Progenitor cell of endocrine pancreas (in vitro differentiated cells): ENCODE results near the gene ENTPD1. TPM values are rescaled to one million over a fixed set of nuclear protein-coding genes. Genes with fewer than 3 reads are reported as not detected.
"Not testable (repeated sequence)": the region's sequence is repeated elsewhere in the genome, so short reads cannot be mapped to it uniquely, and the experiment has no call there.

ENCODE experiments used
- DNase-seq: peaks from one replicate; pipeline ENCODE4 v3.0.0; 2021; ENCODE audit warnings: low spot score; ENCODE audit not compliant: unreplicated experiment
- H3K27ac Mint-ChIP-seq: 2 replicates; pipeline ENCODE4 v1.8.0; 2021; ENCODE audit warnings: mild to moderate bottlenecking, moderate library complexity, mixed read lengths
- H3K27me3 Mint-ChIP-seq: 2 replicates; pipeline ENCODE4 v1.8.0; 2021; ENCODE audit warnings: mixed read lengths
- H3K36me3 Mint-ChIP-seq: 2 replicates; pipeline ENCODE4 v1.8.0; 2022; ENCODE audit warnings: mixed read lengths; ENCODE audit not compliant: insufficient read depth
- H3K4me1 Mint-ChIP-seq: 2 replicates; pipeline ENCODE4 v1.8.0; 2021; ENCODE audit warnings: low read depth, mixed read lengths
- H3K4me3 Mint-ChIP-seq: 2 replicates; pipeline ENCODE4 v1.8.0; 2021; ENCODE audit warnings: low read depth, mild to moderate bottlenecking, moderate library complexity, mixed read lengths
- H3K9me3 Mint-ChIP-seq: 2 replicates; pipeline ENCODE4 v1.8.0; 2021; ENCODE audit warnings: low read depth, mixed read lengths
- total RNA-seq: library from RNA; stranded (reverse); gene quantifications from 2 replicates; pipeline ENCODE4 v1.2.1, GENCODE V29; 2021
- TF ChIP-seq, protein P1 (sequence below): fragments of 200-600 bp; sonication (generic); IDR thresholded peaks from one replicate; pipeline ENCODE4 v1.5.0; 2021; ENCODE audit warnings: antibody characterized with exemption, mild to moderate bottlenecking; ENCODE audit not compliant: unreplicated experiment

Gene ENTPD1
- total RNA-seq, 1 donor from 2014 or later, result not detected

DNA sequence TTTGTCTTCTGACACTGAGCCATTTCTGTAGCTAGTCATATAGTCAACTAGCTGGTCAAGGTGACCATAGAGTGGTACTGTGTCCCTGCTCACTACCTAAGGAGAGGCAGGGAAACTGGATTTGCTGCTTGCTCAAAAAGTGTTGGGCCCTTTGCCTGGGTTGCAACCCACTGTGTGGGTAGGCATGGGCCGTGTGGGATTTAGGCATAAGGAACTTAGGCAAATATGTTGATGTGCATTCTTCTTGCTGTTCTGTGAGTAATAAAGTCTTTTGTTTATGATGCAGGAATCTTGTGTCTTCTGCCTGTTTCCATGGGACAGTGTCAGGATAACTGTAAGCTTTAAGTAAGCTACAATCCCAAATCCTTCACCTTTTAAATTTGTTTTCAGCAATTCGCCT is 39.1 kb upstream of the ENTPD1 start:
- Mint-ChIP-seq H3K36me3 (no peaks in the 10 kb centered on the region), H3K27ac (no peak overlapping the region), H3K4me3 (no peak overlapping the region), H3K4me1 (no peaks in the 10 kb centered on the region), H3K9me3 (no peaks in the 10 kb centered on the region), H3K27me3 (no peaks in the 10 kb centered on the region)
- DNase-seq, result no peak
- TF ChIP-seq, protein P1, sequence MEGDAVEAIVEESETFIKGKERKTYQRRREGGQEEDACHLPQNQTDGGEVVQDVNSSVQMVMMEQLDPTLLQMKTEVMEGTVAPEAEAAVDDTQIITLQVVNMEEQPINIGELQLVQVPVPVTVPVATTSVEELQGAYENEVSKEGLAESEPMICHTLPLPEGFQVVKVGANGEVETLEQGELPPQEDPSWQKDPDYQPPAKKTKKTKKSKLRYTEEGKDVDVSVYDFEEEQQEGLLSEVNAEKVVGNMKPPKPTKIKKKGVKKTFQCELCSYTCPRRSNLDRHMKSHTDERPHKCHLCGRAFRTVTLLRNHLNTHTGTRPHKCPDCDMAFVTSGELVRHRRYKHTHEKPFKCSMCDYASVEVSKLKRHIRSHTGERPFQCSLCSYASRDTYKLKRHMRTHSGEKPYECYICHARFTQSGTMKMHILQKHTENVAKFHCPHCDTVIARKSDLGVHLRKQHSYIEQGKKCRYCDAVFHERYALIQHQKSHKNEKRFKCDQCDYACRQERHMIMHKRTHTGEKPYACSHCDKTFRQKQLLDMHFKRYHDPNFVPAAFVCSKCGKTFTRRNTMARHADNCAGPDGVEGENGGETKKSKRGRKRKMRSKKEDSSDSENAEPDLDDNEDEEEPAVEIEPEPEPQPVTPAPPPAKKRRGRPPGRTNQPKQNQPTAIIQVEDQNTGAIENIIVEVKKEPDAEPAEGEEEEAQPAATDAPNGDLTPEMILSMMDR, result no peak

DNA sequence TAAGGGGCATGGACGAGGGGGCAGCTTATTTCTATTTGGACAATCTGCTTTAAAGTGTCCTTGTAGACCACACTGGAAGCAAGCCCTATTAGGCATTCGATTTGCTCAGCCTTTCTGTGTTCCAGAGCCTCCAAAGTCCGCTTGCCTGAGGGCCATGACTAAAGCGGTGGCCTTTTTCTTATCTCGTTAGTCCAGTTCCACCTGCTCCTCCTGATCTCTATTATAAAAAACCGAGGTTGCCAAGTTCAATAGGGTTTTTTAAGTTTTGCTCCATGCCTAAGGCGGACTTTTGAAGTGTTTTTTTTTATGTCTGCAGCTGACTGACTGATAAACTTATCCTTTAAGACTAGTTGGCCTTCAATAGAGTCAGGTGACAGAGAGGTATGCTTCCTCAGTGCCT is 35.2 kb upstream of the ENTPD1 start:
- not testable (repeated sequence) for H3K36me3 Mint-ChIP-seq, H3K4me3 Mint-ChIP-seq, H3K4me1 Mint-ChIP-seq

DNA sequence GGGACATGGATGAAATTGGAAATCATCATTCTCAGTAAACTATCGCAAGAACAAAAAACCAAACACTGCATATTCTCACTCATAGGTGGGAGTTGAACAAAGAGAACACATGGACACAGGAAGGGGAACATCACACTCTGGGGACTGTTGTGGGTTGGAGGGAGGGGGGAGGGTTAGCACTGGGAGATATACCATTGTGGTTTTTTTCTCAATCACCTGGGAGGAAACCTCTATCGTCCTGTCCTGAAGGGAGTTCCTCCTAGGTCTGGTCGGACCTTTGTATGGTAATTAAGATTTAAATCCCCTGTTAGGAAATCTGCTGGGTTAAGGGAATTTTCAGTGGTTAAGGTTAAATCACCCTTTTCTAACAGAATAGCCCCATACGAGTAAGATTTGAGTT is 33.5 kb upstream of the ENTPD1 start:
- not testable (repeated sequence) for H3K27ac Mint-ChIP-seq, DNase-seq, H3K9me3 Mint-ChIP-seq, H3K36me3 Mint-ChIP-seq, H3K4me3 Mint-ChIP-seq, H3K4me1 Mint-ChIP-seq, H3K27me3 Mint-ChIP-seq

More for the DNA sequence above, 35.2 kb upstream of the ENTPD1 start:
- H3K9me3 Mint-ChIP-seq, H3K27me3 Mint-ChIP-seq, DNase-seq, H3K27ac Mint-ChIP-seq: not testable (repeated sequence)

DNA sequence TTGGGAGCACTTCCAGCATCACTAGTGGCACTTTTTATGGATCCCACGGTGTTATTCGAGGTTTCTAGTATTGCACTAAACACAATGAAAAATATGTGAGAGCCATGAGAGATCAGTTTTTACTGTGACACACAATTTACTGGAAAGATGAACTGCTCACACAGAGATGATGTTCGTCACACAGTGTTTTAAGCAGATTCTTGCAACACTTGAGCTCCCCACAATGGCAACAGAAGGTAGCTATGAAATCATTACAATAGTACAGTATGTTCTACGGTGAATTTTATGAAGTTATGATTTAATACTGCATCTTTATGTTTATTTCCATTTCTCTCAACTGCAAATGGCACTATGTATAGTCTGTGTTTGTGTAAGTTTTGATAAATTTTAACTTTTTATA is 27.4 kb upstream of the ENTPD1 start:
- no peak overlapping the region for H3K4me3 Mint-ChIP-seq
- TF ChIP-seq, protein P1, result no peak
- no peaks in the 10 kb centered on the region for H3K36me3 Mint-ChIP-seq
- peaks cover 8% of the 10 kb centered on the region for H3K9me3 Mint-ChIP-seq
- H3K27me3 Mint-ChIP-seq, result no peaks in the 10 kb centered on the region
- no peak for DNase-seq
- H3K4me1 Mint-ChIP-seq, result no peaks in the 10 kb centered on the region
- no peak overlapping the region for H3K27ac Mint-ChIP-seq

DNA sequence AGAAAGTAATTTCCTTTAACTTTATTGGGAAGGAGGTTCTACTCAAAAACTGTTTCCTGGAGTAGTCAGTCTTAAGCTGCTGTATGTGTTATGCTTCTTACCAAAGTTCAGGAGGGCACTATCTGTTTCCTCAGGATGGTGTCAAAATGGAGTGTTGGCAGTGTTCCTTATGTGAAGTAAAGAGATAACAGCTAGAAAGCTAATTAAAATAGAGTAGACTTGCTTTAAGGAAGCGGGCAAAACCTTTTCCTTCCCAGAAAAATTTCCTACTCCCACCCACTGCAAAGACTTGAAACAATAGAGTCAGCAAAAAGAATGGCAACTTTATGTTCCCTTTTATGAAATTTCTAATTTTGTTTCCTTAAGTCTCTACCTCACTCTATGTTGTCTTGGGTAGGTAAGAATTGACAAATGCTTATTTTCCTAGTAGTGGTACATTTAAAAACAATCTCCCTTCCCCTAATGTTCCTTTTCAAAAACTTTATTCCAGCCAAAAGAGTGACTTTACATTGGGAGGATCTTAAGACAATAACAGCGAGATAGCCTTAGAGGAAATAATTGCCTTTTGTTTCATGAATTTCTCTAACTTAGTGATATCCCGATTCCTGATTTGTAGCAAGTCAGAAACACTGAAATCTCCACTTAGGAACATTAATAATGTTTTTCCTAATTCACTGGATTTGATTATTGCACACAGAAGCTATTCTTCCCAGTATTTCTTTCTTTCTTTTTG is 26.5 kb upstream of the ENTPD1 start:
- no peak for DNase-seq
- Mint-ChIP-seq H3K4me1 (no peaks in the 10 kb centered on the region), H3K27ac (no peak overlapping the region)

DNA sequence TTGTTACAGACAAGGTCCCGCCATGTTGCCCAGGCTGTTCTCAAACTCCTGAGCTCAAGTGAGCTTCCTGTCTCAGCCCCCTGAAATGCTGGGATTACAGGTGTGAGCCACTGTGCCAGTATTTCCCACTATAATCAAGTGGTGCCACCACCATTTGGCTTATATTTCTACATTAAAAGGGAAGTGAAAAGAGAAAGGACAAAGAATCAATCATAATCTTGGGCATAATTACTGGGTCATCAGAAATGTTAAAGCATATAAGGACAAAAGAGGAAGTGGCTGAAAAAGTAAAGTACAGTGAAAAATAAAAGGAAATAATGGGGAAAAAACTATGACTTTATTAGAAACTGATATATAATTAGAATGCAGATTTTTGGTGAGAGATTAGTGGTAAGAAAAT is 25.7 kb upstream of the ENTPD1 start:
- Mint-ChIP-seq H3K4me3 (no peak overlapping the region), H3K4me1 (no peaks in the 10 kb centered on the region), H3K9me3 (peaks cover 13% of the 10 kb centered on the region), H3K27ac (no peak overlapping the region), H3K27me3 (no peaks in the 10 kb centered on the region), H3K36me3 (no peaks in the 10 kb centered on the region)
- no peak for DNase-seq
- TF ChIP-seq, protein P1, result no peak

More for the DNA sequence above, 26.5 kb upstream of the ENTPD1 start:
- TF ChIP-seq, protein P1, result no peak
- H3K9me3 Mint-ChIP-seq, result peaks cover 13% of the 10 kb centered on the region
- no peaks in the 10 kb centered on the region for H3K27me3 Mint-ChIP-seq
- H3K4me3 Mint-ChIP-seq, result no peak overlapping the region
- H3K36me3 Mint-ChIP-seq, result no peaks in the 10 kb centered on the region

DNA sequence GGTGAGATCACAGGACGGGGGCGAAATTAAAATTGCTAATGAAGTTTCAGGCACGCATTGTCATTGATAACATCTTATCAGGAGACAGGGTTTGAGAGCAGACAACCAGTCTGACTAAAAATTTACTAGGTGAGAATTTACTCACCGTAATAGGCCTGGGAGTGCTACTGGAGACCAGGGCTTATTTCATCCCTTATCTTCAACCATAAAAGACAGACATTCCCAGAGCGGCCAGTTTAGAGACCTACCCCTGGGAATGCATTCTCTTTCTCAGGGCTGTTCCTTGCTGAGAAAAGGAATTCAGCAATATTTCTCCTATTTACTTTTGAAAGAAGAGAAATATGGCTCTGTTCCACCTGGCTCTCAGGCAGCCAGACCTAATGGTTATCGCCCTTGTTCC is 23.1 kb upstream of the ENTPD1 start:
- not testable (repeated sequence) for H3K36me3 Mint-ChIP-seq, H3K4me3 Mint-ChIP-seq, H3K27ac Mint-ChIP-seq, H3K27me3 Mint-ChIP-seq, DNase-seq, H3K4me1 Mint-ChIP-seq
- peaks cover 13% of the 10 kb centered on the region for H3K9me3 Mint-ChIP-seq
